ENCODE data around the gene KCNK16. TPM values are rescaled to one million over a fixed set of nuclear protein-coding genes. Genes with fewer than 3 reads are reported as not detected.
A peak's percentile ranks its signal among the peaks of the same experiment; 100 is the strongest.

Gene KCNK16
- polyA plus RNA-seq, 3 donors = not detected

DNA sequence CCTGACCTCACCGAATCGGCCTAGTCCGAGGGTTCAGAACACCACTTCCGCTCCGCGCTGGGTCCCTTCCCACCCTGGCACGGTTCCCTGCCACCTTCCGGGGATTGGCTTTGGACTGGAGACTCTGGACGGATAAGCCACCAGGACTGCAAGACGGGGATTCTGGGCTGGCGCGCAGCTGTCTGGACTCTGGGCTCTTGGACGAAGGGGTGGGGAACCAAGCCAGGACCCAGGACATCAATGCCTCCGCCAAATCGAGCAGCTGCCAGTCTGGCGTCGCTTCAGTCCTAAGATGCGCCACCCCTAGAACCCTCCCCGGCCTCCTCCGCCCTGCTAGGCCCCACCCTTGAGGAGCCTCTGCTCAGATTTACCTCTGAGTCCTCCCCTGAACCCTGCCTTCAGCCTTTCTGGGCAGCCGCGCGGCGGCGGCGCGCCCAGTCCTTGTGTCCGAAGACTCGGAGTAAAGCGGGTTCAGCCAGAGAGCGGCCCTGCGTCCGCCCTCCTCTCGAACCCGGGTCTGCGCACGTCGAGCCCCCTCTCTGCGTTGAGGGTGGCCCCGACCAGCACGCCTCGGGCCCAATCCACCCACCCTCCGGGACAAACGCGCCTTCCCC lies 9.5 kb downstream of the KCNK16 start:
- peaks cover 0 to 5% of the 10 kb centered on the region in 2 donors for H3K36me3 Mint-ChIP-seq
- Histone ChIP-seq H2AFZ (ENCODE audit: insufficient read depth, low read depth, low read length, poor library complexity, severe bottlenecking) (no peak overlapping the region), H3K4me1 (ENCODE audit: control insufficient read depth in 1 of 2, insufficient read depth in 2 of 2, low read length in 2 of 2) (peaks cover 23 to 24% of the 10 kb centered on the region in 2 donors), H3K4me2 (replicated peaks; ENCODE audit: extremely low read depth, low read length, poor library complexity, severe bottlenecking) (peak overlapping the region; percentile 56), H3K27me3 (ENCODE audit: control insufficient read depth in 2 of 2, insufficient read depth in 2 of 2, low read length in 2 of 2) (peaks cover 37 to 53% of the 10 kb centered on the region in 2 donors), H4K20me1 (ENCODE audit: insufficient read depth, low read length) (no peaks in the 10 kb centered on the region), H3K36me3 (replicated peaks in 1 of 2; ENCODE audit: control insufficient read depth in 1 of 2, insufficient read depth in 2 of 2, low read length in 2 of 2) (no peaks in the 10 kb centered on the region), H3K4me3 (replicated peaks in 1 of 3; ENCODE audit: low read depth in 2 of 3, low read length in 3 of 3) (peak overlapping the region in 1 of 3 experiments; percentile 25), H3K9me3 (replicated peaks in 1 of 2; ENCODE audit: control insufficient read depth in 1 of 2, insufficient read depth in 1 of 2, low read length in 2 of 2) (peaks cover 0 to 19% of the 10 kb centered on the region in 2 donors), H3K27ac (ENCODE audit: low read depth in 1 of 2, low read length in 2 of 2) (no peak overlapping the region), H3K9ac (ENCODE audit: insufficient read depth, low read length, poor library complexity, severe bottlenecking) (no peak overlapping the region), H3K79me2 (ENCODE audit: insufficient read depth, low read length) (no peaks in the 10 kb centered on the region)
- 12% methylated on average over 45 of the region's 45 CpGs for WGBS (ENCODE audit: insufficient coverage)
- H3K4me3 Mint-ChIP-seq = peak overlapping the region in 1 of 2 donors; percentile 83
- no peak for TF ChIP-seq CTCF (IDR thresholded peaks at IDR 0.05)
- no peak for DNase-seq
- peaks cover 0 to 20% (median 3%) of the 10 kb centered on the region in 7 donors for H3K9me3 Mint-ChIP-seq
- H3K4me1 Mint-ChIP-seq = peaks cover 21% of the 10 kb centered on the region
- no peak overlapping the region for H3K27ac Mint-ChIP-seq
- H3K27me3 Mint-ChIP-seq (ENCODE audit: low read depth in 3 of 3) = peaks cover 55 to 62% (median 57%) of the 10 kb centered on the region in 3 donors
- intact Hi-C loops (cut with micrococcal nuclease) = no loop called here

- no peaks in the 10 kb centered on the region for H3K79me2 ChIP-seq (ENCODE audit: insufficient read depth, low read length)
Measured at GRCh38 chr6:39310542-39310941, 12.0 kb downstream of the KCNK16 start.

More at GRCh38 chr6:39310542-39310941, 12.0 kb downstream of the KCNK16 start:
- no peak overlapping the region for H3K4me3 ChIP-seq (replicated peaks in 1 of 3; ENCODE audit: low read depth in 2 of 3, low read length in 3 of 3)
- H4K20me1 ChIP-seq (ENCODE audit: insufficient read depth, low read length) = no peaks in the 10 kb centered on the region
- H3K27ac Mint-ChIP-seq = no peak overlapping the region
- peaks cover 0 to 20% (median 2%) of the 10 kb centered on the region in 7 donors for H3K9me3 Mint-ChIP-seq
- H3K27ac ChIP-seq (ENCODE audit: low read depth in 1 of 2, low read length in 2 of 2) = no peak overlapping the region
- H3K4me1 ChIP-seq (ENCODE audit: control insufficient read depth in 1 of 2, insufficient read depth in 2 of 2, low read length in 2 of 2) = peaks cover 23 to 24% of the 10 kb centered on the region in 2 donors
- no peak overlapping the region for H3K4me2 ChIP-seq (replicated peaks; ENCODE audit: extremely low read depth, low read length, poor library complexity, severe bottlenecking)
- peak overlapping the region in 1 of 2 donors; percentile 15 for H3K4me3 Mint-ChIP-seq
- DNase-seq = no peak
- WGBS (ENCODE audit: insufficient coverage) = 78% methylated on average over 3 of the region's 4 CpGs
- H3K36me3 Mint-ChIP-seq = peaks cover 0 to 5% of the 10 kb centered on the region in 2 donors
- H3K36me3 ChIP-seq (replicated peaks in 1 of 2; ENCODE audit: control insufficient read depth in 1 of 2, insufficient read depth in 2 of 2, low read length in 2 of 2) = no peaks in the 10 kb centered on the region
- no peak overlapping the region for H3K9ac ChIP-seq (ENCODE audit: insufficient read depth, low read length, poor library complexity, severe bottlenecking)
- peaks cover 0 to 19% of the 10 kb centered on the region in 2 donors for H3K9me3 ChIP-seq (replicated peaks in 1 of 2; ENCODE audit: control insufficient read depth in 1 of 2, insufficient read depth in 1 of 2, low read length in 2 of 2)
- H3K27me3 Mint-ChIP-seq (ENCODE audit: low read depth in 3 of 3) = peaks cover 44 to 47% (median 46%) of the 10 kb centered on the region in 3 donors
- H2AFZ ChIP-seq (ENCODE audit: insufficient read depth, low read depth, low read length, poor library complexity, severe bottlenecking) = no peak overlapping the region
- intact Hi-C loops (cut with micrococcal nuclease) = loop anchor here in 1 of 2 donors (2.0 kb wide), 1 partner anchor 440 kb away; no protein-coding TSS in a partner anchor
- peaks cover 37 to 46% of the 10 kb centered on the region in 2 donors for H3K27me3 ChIP-seq (ENCODE audit: control insufficient read depth in 2 of 2, insufficient read depth in 2 of 2, low read length in 2 of 2)
- H3K4me1 Mint-ChIP-seq = peaks cover 21% of the 10 kb centered on the region
- no peak for TF ChIP-seq CTCF (IDR thresholded peaks at IDR 0.05)
